ENCODE results near the gene PDE5A.

DNA sequence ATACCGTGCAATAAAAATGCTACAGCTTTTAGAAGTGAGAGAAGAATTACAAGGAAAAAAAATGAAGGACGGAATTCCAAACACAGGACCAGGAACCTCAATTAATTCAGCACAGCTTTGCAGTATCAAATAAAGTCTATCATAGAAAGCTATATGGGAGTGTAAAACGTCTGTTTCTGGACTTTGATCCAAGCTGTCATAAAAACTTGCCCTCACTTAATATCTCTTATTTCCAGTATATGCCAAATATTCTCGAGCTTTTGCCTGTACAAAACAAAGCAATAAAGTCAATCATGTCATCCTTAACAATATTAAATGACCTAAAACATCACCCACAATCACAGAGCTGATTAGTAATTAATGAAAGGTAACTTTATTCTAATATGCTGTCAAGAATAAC is 4.2 kb downstream of the PDE5A start:
- TF ChIP-seq PBX3 (IDR thresholded peaks at IDR 0.05) (no peak), FOXM1 (IDR thresholded peaks at IDR 0.05; ENCODE audit: low read depth) (no peak)

Measured in SK-N-SH (cell line).